HEK293 (cell line): ENCODE results near the gene GLRA2.

ENCODE experiments used
- HOXA7 ChIP-seq: sonication (generic); formaldehyde crosslinking; IDR thresholded peaks from 2 replicates; pipeline ENCODE4 v1.8.1; 2022; ENCODE audit warnings: missing genetic modification reagents, borderline replicate concordance
- PRDM10 ChIP-seq: fragments of 450-650 bp; formaldehyde crosslinking; IDR thresholded peaks from 2 replicates; pipeline ENCODE4 v1.5.1; 2016; ENCODE audit warnings: missing biosample characterization, missing genetic modification characterization
- REST ChIP-seq: fragments of 450-650 bp; formaldehyde crosslinking; IDR thresholded peaks from 2 replicates; pipeline ENCODE4 v1.5.1; 2016; ENCODE audit warnings: missing biosample characterization, missing genetic modification characterization
- SETDB1 ChIP-seq: IDR thresholded peaks from one replicate; pipeline ENCODE4 v1.6.1; 2017; ENCODE audit warnings: mild to moderate bottlenecking, low read length, moderate library complexity, mixed read lengths; ENCODE audit not compliant: insufficient read length
- TCF7L2 ChIP-seq: IDR thresholded peaks from 2 replicates; pipeline ENCODE4 v1.6.1; 2011; ENCODE audit warnings: low read depth, mild to moderate bottlenecking, inconsistent platforms, low read length, moderate library complexity, borderline replicate concordance
- YY1 ChIP-seq: fragments of 450-650 bp; formaldehyde crosslinking; IDR thresholded peaks from 2 replicates; pipeline ENCODE4 v1.5.1; 2018; ENCODE audit warnings: missing biosample characterization, missing genetic modification characterization
- ZNF311 ChIP-seq: fragments of 450-650 bp; formaldehyde crosslinking; IDR thresholded peaks from 2 replicates; pipeline ENCODE4 v1.5.1; 2017; ENCODE audit warnings: missing biosample characterization, missing genetic modification characterization, borderline replicate concordance
- ZNF404 ChIP-seq: fragments of 450-650 bp; formaldehyde crosslinking; IDR thresholded peaks from 2 replicates; pipeline ENCODE4 v1.5.1; 2017; ENCODE audit warnings: missing biosample characterization, missing genetic modification characterization
- ZNF623 ChIP-seq: fragments of 450-650 bp; formaldehyde crosslinking; IDR thresholded peaks from 2 replicates; pipeline ENCODE4 v1.5.1; 2016; ENCODE audit warnings: missing biosample characterization, missing genetic modification characterization
- TF ChIP-seq, protein P1 (sequence below): fragments of 450-650 bp; formaldehyde crosslinking; IDR thresholded peaks from 2 replicates; pipeline ENCODE4 v1.5.1; 2016; ENCODE audit warnings: missing biosample characterization, missing genetic modification characterization
- TF ChIP-seq, protein P2 (sequence below): fragments of 450-650 bp; formaldehyde crosslinking; IDR thresholded peaks from 2 replicates; pipeline ENCODE4 v1.5.1; 2016; ENCODE audit warnings: missing biosample characterization, missing genetic modification characterization
- TF ChIP-seq, protein P3 (sequence below): fragments of 450-650 bp; IDR thresholded peaks from 2 replicates; pipeline ENCODE4 v1.5.1; 2018; ENCODE audit warnings: missing biosample characterization, mild to moderate bottlenecking, missing genetic modification characterization
- TF ChIP-seq, protein P4 (sequence below): fragments of 450-650 bp; formaldehyde crosslinking; IDR thresholded peaks from 2 replicates; pipeline ENCODE4 v1.5.1; 2016; ENCODE audit warnings: missing biosample characterization, missing genetic modification characterization
- TF ChIP-seq, protein P5 (sequence below): fragments of 450-650 bp; formaldehyde crosslinking; IDR thresholded peaks from 2 replicates; pipeline ENCODE4 v1.5.1; 2016; ENCODE audit warnings: missing biosample characterization, missing genetic modification characterization, borderline replicate concordance

GRCh38 chrX:14533867-14534266 lies 4.5 kb downstream of the GLRA2 start:
- TF ChIP-seq, protein P1, sequence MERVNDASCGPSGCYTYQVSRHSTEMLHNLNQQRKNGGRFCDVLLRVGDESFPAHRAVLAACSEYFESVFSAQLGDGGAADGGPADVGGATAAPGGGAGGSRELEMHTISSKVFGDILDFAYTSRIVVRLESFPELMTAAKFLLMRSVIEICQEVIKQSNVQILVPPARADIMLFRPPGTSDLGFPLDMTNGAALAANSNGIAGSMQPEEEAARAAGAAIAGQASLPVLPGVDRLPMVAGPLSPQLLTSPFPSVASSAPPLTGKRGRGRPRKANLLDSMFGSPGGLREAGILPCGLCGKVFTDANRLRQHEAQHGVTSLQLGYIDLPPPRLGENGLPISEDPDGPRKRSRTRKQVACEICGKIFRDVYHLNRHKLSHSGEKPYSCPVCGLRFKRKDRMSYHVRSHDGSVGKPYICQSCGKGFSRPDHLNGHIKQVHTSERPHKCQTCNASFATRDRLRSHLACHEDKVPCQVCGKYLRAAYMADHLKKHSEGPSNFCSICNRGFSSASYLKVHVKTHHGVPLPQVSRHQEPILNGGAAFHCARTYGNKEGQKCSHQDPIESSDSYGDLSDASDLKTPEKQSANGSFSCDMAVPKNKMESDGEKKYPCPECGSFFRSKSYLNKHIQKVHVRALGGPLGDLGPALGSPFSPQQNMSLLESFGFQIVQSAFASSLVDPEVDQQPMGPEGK = no peak
- TF ChIP-seq, protein P2, sequence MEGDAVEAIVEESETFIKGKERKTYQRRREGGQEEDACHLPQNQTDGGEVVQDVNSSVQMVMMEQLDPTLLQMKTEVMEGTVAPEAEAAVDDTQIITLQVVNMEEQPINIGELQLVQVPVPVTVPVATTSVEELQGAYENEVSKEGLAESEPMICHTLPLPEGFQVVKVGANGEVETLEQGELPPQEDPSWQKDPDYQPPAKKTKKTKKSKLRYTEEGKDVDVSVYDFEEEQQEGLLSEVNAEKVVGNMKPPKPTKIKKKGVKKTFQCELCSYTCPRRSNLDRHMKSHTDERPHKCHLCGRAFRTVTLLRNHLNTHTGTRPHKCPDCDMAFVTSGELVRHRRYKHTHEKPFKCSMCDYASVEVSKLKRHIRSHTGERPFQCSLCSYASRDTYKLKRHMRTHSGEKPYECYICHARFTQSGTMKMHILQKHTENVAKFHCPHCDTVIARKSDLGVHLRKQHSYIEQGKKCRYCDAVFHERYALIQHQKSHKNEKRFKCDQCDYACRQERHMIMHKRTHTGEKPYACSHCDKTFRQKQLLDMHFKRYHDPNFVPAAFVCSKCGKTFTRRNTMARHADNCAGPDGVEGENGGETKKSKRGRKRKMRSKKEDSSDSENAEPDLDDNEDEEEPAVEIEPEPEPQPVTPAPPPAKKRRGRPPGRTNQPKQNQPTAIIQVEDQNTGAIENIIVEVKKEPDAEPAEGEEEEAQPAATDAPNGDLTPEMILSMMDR = no peak
- TF ChIP-seq, protein P3, sequence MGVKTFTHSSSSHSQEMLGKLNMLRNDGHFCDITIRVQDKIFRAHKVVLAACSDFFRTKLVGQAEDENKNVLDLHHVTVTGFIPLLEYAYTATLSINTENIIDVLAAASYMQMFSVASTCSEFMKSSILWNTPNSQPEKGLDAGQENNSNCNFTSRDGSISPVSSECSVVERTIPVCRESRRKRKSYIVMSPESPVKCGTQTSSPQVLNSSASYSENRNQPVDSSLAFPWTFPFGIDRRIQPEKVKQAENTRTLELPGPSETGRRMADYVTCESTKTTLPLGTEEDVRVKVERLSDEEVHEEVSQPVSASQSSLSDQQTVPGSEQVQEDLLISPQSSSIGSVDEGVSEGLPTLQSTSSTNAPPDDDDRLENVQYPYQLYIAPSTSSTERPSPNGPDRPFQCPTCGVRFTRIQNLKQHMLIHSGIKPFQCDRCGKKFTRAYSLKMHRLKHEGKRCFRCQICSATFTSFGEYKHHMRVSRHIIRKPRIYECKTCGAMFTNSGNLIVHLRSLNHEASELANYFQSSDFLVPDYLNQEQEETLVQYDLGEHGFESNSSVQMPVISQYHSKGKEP (tag by site-specific recombination) = no peak
- TF ChIP-seq SETDB1 (no peak), ZNF623 (tag by site-specific recombination) (no peak), TCF7L2 (no peak), ZNF311 (tag by site-specific recombination) (no peak), ZNF404 (tag by site-specific recombination) (no peak), PRDM10 (tag by site-specific recombination) (no peak), HOXA7 (CRISPR knock-in tag) (no peak), REST (tag by site-specific recombination) (no peak), YY1 (no peak)
- TF ChIP-seq, protein P4, sequence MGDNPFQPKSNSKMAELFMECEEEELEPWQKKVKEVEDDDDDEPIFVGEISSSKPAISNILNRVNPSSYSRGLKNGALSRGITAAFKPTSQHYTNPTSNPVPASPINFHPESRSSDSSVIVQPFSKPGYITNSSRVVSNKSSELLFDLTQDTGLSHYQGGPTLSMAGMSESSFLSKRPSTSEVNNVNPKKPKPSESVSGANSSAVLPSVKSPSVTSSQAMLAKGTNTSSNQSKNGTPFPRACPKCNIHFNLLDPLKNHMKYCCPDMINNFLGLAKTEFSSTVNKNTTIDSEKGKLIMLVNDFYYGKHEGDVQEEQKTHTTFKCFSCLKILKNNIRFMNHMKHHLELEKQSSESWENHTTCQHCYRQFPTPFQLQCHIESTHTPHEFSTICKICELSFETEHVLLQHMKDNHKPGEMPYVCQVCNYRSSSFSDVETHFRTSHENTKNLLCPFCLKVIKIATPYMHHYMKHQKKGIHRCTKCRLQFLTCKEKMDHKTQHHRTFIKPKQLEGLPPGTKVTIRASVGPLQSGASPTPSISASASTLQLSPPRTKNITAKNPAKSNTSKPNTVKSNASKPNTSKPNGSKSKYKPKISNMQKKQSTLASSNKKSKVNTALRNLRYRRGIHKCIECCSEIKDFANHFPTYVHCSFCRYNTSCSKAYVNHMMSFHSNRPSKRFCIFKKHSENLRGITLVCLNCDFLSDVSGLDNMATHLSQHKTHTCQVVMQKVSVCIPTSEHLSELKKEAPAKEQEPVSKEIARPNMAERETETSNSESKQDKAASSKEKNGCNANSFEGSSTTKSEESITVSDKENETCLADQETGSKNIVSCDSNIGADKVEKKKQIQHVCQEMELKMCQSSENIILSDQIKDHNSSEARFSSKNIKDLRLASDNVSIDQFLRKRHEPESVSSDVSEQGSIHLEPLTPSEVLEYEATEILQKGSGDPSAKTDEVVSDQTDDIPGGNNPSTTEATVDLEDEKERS = no peak
- TF ChIP-seq, protein P5, sequence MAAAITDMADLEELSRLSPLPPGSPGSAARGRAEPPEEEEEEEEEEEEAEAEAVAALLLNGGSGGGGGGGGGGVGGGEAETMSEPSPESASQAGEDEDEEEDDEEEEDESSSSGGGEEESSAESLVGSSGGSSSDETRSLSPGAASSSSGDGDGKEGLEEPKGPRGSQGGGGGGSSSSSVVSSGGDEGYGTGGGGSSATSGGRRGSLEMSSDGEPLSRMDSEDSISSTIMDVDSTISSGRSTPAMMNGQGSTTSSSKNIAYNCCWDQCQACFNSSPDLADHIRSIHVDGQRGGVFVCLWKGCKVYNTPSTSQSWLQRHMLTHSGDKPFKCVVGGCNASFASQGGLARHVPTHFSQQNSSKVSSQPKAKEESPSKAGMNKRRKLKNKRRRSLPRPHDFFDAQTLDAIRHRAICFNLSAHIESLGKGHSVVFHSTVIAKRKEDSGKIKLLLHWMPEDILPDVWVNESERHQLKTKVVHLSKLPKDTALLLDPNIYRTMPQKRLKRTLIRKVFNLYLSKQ (tag by site-specific recombination) = no peak
